Right lobe of liver (tissue), 6 donors: ENCODE data around the gene TMEM120B. TPM values are rescaled to one million over a fixed set of nuclear protein-coding genes. Genes with fewer than 3 reads are reported as not detected.
A peak's percentile ranks its signal among the peaks of the same experiment; 100 is the strongest.

Experiments used
- ATAC-seq, 4 donors: fragments of 200-7000 bp; cut with Tn5 transposase; one replicate each; pipeline ENCODE4 v1.9.1; 2020; ENCODE audit warnings: mild to moderate bottlenecking in 4 of 4, moderate library complexity in 4 of 4
- DNase-seq, 3 donors: peaks; one replicate each; pipeline ENCODE4 v3.0.0-alpha.2; 2020
- H3K27ac ChIP-seq, 3 donors: fragments of 200-600 bp; one replicate each; pipeline ENCODE4 v1.8.0; 2022
- H3K27me3 ChIP-seq, 2 donors: fragments of 200-600 bp; one replicate each; pipeline ENCODE4 v1.8.0; 2022
- H3K36me3 ChIP-seq, 4 donors: fragments of 200-600 bp; sonication (generic) in 1 of 4; one replicate each; pipeline versions ENCODE4 v1.5.1 to v1.8.0; 2017 to 2022; ENCODE audit warnings: control low read depth in 1 of 4
- H3K4me1 ChIP-seq, 4 donors: fragments of 200-600 bp; sonication (generic) in 1 of 4; one replicate each; pipeline versions ENCODE4 v1.5.1 to v1.8.0; 2017 to 2022; ENCODE audit warnings: control low read depth in 1 of 4
- H3K4me3 ChIP-seq, 3 donors: fragments of 200-600 bp; one replicate each; pipeline ENCODE4 v1.8.0; 2022
- H3K9me3 ChIP-seq, 4 donors: fragments of 200-600 bp; sonication (generic) in 1 of 4; one replicate each; pipeline versions ENCODE4 v1.5.1 to v1.8.0; 2017 to 2022; ENCODE audit warnings: control low read depth in 1 of 4
- POLR2A ChIP-seq: fragments of 450-650 bp; IDR thresholded peaks from one replicate; pipeline ENCODE4 v1.6.1; 2017; ENCODE audit warnings: antibody characterized with exemption, mild to moderate bottlenecking
- WGBS: methylation state at CpG from one replicate; pipeline ENCODE4 v1.1.6; 2018; ENCODE audit warnings: low coverage, low lambda C conversion rate; ENCODE audit not compliant: insufficient coverage; ENCODE audit errors: missing lambda C conversion rate; 5-methylcytosine and 5-hydroxymethylcytosine counted together
- intact Hi-C, 2 donors: fragments of 100-400 bp; cut with DNase I; formaldehyde crosslinking; loops; one replicate each; pipeline versions ENCODE4 v1.11.2 to v1.14.1; 2022
- total RNA-seq, 6 experiments: library from RNA; depleted of rRNA in 2 of 6; stranded (reverse); fragments of >200 nt in 2 of 6; fragmentation: NEBNext Ultra II Directional in 3 of 6; extraction: Animal tissue kit (Norgen Biotek cat#: 25700) in 3 of 6; gene quantifications; one replicate each; pipeline versions ENCODE4 v1.1.0 to v1.2.4, GENCODE V29; 2016 to 2023
- TF ChIP-seq, protein P1 (sequence below), 4 donors: fragments of 200-600 bp in 3 of 4; fragments of 450-650 bp in 1 of 4; IDR thresholded peaks; one replicate each; pipeline versions ENCODE4 v1.5.1 to v1.8.0; 2016 to 2022; ENCODE audit warnings: antibody characterized with exemption in 4 of 4, mild to moderate bottlenecking in 2 of 4
- donor health status: DM: no; HTN: yes; CAD: no.
- donor health status: DM: no; HTN: no; CAD: no.
- donor health status: DM: no; HTN: no; CAD: no.
- donor health status: DM: no; HTN: yes; CAD: no.
- donor health status: DM: no; HTN: yes; CAD: no.

Gene TMEM120B
- total RNA-seq, 6 experiments from 2014 or later: 3.3 to 6.4 (median 4.7) TPM

DNA sequence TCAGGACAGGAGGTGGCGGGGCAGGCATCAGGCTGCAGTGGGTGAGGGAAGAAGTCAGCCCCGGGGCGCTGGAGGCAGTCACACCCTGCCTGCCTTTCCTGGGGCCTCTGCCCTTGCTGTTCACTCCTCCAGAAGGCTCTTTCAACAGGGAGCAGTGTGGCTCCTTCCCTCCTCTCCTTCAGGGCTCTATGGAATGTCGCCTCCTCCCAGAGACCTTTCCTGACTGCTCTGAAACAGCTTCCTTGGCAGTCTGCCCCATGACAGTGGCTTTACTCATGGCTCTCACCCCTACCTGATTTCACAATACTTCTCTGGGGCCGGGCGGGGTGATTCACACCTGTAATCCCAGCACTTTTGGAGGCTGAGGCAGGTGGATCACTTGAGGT is 73.9 kb downstream of the TMEM120B start:
- DNase-seq: peak; percentile 87 to 92 (median 88)
- Histone ChIP-seq H3K4me1 (peaks cover 0 to 9% (median 4%) of the 10 kb centered on the region in 4 donors), H3K27ac (peak overlapping the region in 2 of 3 donors; percentile 56 to 71), H3K9me3 (no peaks in the 10 kb centered on the region), H3K4me3 (no peak overlapping the region), H3K36me3 (no peaks in the 10 kb centered on the region), H3K27me3 (no peaks in the 10 kb centered on the region)
- TF ChIP-seq, protein P1, sequence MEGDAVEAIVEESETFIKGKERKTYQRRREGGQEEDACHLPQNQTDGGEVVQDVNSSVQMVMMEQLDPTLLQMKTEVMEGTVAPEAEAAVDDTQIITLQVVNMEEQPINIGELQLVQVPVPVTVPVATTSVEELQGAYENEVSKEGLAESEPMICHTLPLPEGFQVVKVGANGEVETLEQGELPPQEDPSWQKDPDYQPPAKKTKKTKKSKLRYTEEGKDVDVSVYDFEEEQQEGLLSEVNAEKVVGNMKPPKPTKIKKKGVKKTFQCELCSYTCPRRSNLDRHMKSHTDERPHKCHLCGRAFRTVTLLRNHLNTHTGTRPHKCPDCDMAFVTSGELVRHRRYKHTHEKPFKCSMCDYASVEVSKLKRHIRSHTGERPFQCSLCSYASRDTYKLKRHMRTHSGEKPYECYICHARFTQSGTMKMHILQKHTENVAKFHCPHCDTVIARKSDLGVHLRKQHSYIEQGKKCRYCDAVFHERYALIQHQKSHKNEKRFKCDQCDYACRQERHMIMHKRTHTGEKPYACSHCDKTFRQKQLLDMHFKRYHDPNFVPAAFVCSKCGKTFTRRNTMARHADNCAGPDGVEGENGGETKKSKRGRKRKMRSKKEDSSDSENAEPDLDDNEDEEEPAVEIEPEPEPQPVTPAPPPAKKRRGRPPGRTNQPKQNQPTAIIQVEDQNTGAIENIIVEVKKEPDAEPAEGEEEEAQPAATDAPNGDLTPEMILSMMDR (IDR thresholded peaks at IDR 0.05): no peak
- TF ChIP-seq POLR2A: no peak
- WGBS: 40% methylated on average over 4 of the region's 6 CpGs
- intact Hi-C loops: no loop called here
- peak; percentile 72 to 83 (median 76) for ATAC-seq

DNA sequence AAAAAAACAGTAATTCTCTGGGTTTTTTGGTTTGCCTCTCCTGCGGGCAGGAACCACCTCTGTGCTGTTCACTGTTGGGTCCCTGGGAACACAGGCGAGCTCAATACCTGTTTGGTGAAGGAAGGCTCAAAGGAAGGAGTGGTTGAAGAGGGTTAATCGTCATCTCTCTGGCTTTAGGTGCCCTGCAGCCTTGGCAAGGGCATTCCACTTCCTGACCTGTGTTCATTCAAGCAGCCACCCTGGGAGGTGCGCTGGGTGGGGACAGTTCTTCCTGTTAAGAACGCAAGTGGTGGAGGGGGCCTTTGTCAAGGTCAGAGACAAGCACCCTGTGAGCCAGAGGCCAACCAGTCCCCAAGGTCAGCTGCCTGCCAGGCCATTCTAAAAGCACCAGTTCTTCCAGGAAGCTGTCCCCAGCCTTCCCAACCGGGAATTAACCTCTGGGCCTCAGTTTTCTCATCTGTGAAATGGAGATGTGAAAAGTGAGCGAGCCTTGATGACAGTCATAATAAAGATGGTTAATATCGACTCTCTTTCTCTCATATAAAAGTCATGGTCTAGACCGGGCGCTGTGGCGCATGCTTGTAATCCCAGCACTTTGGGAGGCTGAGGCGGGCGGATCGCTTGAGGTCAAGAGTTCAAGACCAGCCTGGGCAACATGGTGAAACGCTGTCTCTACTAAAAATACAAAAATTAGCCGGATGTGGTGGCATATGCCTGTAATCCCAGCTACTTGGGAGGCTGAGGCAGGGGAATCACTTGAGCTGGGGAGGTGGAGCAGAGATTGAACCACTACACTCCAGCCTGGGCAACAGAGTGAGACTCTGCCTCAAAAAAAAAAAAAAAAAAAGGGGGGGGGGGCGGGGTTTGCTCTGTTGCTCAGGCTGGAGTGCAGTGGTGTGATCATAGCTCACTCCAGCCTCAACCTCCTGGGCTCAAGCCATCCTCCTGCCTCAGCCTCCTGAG is 74.8 kb downstream of the TMEM120B start:
- TF ChIP-seq, protein P1 (IDR thresholded peaks at IDR 0.05): no peak
- no peak for TF ChIP-seq POLR2A
- H3K27ac ChIP-seq: peak overlapping the region in 1 of 3 donors; percentile 71
- H3K4me3 ChIP-seq: no peak overlapping the region
- 84% methylated on average over 13 of the region's 17 CpGs for WGBS
- no peaks in the 10 kb centered on the region for H3K36me3 ChIP-seq
- H3K4me1 ChIP-seq: peaks cover 0 to 9% (median 4%) of the 10 kb centered on the region in 4 donors
- intact Hi-C loops: no loop called here
- no peaks in the 10 kb centered on the region for H3K27me3 ChIP-seq
- DNase-seq (peak in 1 of 3 donors; percentile 48), ATAC-seq (no peak)
- no peaks in the 10 kb centered on the region for H3K9me3 ChIP-seq

DNA sequence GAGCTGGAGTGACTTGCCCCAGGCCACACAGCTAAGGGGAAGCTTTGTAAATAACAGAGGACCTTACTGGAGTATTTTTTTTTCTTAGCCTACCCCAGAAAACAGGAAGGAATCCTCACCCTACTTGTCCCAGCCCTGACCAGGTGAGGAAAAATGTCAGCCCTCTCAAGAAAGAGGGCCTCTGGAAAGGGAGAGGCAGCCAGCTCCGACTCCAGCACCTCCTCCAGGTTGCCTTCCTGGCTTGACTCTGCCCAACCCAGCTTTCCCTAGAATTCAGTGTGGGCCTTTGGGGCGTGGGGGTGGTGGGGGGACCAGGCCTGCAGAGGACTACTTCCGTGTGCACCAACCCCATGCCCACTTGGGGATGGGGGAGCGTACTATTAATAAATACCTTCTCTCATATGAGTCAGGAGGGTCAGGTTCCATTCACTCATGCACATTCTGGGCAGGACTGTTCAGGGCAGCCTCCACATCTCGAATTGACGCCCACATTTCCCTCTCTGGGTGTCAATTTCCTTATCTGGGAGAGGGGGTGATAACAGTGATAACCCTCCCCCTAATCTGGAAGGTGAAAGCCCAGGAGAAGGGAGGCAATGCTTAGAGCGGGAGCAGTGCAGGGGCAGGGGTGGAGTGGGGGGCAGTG is 75.7 kb downstream of the TMEM120B start:
- TF ChIP-seq, protein P1 (IDR thresholded peaks at IDR 0.05): no peak
- no peak for TF ChIP-seq POLR2A

DNA sequence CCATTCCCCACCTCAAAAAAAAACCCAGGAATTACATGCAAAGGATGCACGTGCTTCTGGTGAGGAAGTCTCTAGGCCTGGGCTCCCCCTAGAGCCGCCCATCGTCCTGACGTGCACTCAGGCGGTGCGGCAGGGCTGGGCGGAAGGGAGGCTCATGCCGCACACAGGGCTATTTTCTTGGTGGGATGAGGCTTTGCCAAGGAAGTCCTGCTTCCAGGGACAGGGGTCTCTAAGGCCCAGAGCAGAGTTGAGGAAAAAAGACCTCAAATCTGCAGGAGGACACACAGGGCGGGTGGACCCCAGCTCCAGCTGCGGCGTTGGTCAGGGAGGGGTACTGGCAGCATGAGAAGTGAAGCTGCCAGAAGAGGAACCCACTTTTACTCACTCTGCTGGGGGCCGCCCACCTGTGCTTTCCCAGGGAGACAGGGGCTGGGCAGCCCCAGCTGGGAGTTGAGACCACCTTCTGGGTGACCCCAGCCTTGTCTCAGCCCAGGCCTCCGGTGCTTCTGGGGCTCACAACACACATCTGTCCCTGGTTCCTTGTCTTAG is 76.8 kb downstream of the TMEM120B start:
- H3K4me3 ChIP-seq: no peak overlapping the region
- WGBS: 48% methylated on average over 6 of the region's 13 CpGs

More for the DNA sequence above, 75.7 kb downstream of the TMEM120B start:
- intact Hi-C loops: no loop called here
- Histone ChIP-seq H3K9me3 (no peaks in the 10 kb centered on the region), H3K27ac (peak overlapping the region in 1 of 3 donors; percentile 69), H3K27me3 (no peaks in the 10 kb centered on the region), H3K36me3 (no peaks in the 10 kb centered on the region), H3K4me3 (no peak overlapping the region), H3K4me1 (peaks cover 0 to 10% (median 4%) of the 10 kb centered on the region in 4 donors)
- no peak for ATAC-seq
- DNase-seq: no peak
- WGBS: 43% methylated on average over 2 of the region's 7 CpGs

More for the DNA sequence above, 76.8 kb downstream of the TMEM120B start:
- H3K27ac ChIP-seq: peak overlapping the region; percentile 44 to 69 (median 51)
- no peak for TF ChIP-seq POLR2A
- TF ChIP-seq, protein P1 (IDR thresholded peaks at IDR 0.05): no peak
- H3K9me3 ChIP-seq: no peaks in the 10 kb centered on the region
- H3K36me3 ChIP-seq: no peaks in the 10 kb centered on the region
- H3K4me1 ChIP-seq: peaks cover 0 to 20% (median 6%) of the 10 kb centered on the region in 4 donors
- intact Hi-C loops: no loop called here
- peak in 3 of 4 donors; percentile 8 to 29 (median 25) for ATAC-seq
- no peaks in the 10 kb centered on the region for H3K27me3 ChIP-seq
- peak in 1 of 3 donors; percentile 53 for DNase-seq
